Smooth muscle cell (in vitro differentiated cells): ENCODE data around the gene LTN1. TPM values are rescaled to one million over a fixed set of nuclear protein-coding genes. Genes with fewer than 3 reads are reported as not detected.

Experiments
- DNase-seq: peaks from one replicate; lab custom pipeline; 2025; ENCODE audit not compliant: unreplicated experiment; lab: John Stamatoyannopoulos, UW
- H2AFZ ChIP-seq: fragments of 200-600 bp; sonication (generic); 2 replicates; pipeline ENCODE4 v1.6.0; 2016; ENCODE audit warnings: antibody characterized with exemption, low read depth, mild to moderate bottlenecking
- H3F3A ChIP-seq: fragments of 200-600 bp; sonication (generic); 2 replicates; pipeline ENCODE4 v1.6.0; 2017; ENCODE audit warnings: antibody characterized with exemption, low read depth
- H3K27ac ChIP-seq: fragments of 200-600 bp; sonication (generic); 2 replicates; pipeline ENCODE4 v1.5.1; 2016; ENCODE audit warnings: low read depth, mild to moderate bottlenecking
- H3K27me3 ChIP-seq: fragments of 200-600 bp; sonication (generic); 2 replicates; pipeline ENCODE4 v1.6.1; 2016; ENCODE audit warnings: low read depth, mild to moderate bottlenecking
- H3K36me3 ChIP-seq: fragments of 200-600 bp; sonication (generic); 2 replicates; pipeline ENCODE4 v1.5.1; 2016; ENCODE audit warnings: low read depth
- H3K4me1 ChIP-seq: fragments of 200-600 bp; sonication (generic); 2 replicates; pipeline ENCODE4 v1.5.1; 2016; ENCODE audit warnings: low read depth
- H3K4me2 ChIP-seq: fragments of 200-600 bp; sonication (generic); 2 replicates; pipeline ENCODE4 v1.6.0; 2016; ENCODE audit warnings: mild to moderate bottlenecking
- H3K4me3 ChIP-seq: fragments of 200-600 bp; sonication (generic); 2 replicates; pipeline ENCODE4 v1.5.1; 2016; ENCODE audit warnings: mild to moderate bottlenecking
- H3K79me2 ChIP-seq: fragments of 200-600 bp; sonication (generic); 2 replicates; pipeline ENCODE4 v1.6.0; 2016; ENCODE audit warnings: low read depth, mild to moderate bottlenecking
- H3K9ac ChIP-seq: fragments of 200-600 bp; sonication (generic); 2 replicates; pipeline ENCODE4 v1.6.0; 2016; ENCODE audit warnings: low read depth
- H3K9me3 ChIP-seq: fragments of 200-600 bp; sonication (generic); replicated peaks from 2 replicates; pipeline ENCODE4 v1.5.1; 2016; ENCODE audit warnings: low read depth
- H4K20me1 ChIP-seq: fragments of 200-600 bp; sonication (generic); 2 replicates; pipeline ENCODE4 v1.6.0; 2016; ENCODE audit warnings: low read depth
- CTCF ChIP-seq: fragments of 200-600 bp; sonication (generic); IDR thresholded peaks from 2 replicates; pipeline ENCODE4 v1.5.1; 2017; ENCODE audit warnings: borderline replicate concordance, mild to moderate bottlenecking, antibody characterized with exemption; ENCODE audit not compliant: insufficient read depth, poor library complexity, severe bottlenecking
- WGBS: methylation state at CpG from one replicate; pipeline ENCODE4 v1.1.7; 2016; ENCODE audit warnings: low lambda C conversion rate; 5-methylcytosine and 5-hydroxymethylcytosine counted together
- polyA plus RNA-seq: library from polyadenylated mRNA; unstranded; fragments of >200 nt; fragmentation: Nextera tagmentation; extraction: Ambion mirVana; gene quantifications from 2 replicates; pipeline ENCODE4 v1.2.1, GENCODE V29; 2016
- total RNA-seq: library from RNA; depleted of rRNA; stranded (reverse); fragments of >200 nt; gene quantifications from 2 replicates; pipeline ENCODE4 v1.2.3, GENCODE V29; 2014

Gene LTN1
- total and polyA plus RNA-seq, 2 experiments from 2014 or later, result 10.2 to 44.4 TPM

GRCh38 chr21:28979092-28979491, 13.6 kb downstream of the LTN1 start:
- 96% methylated on average over 1 of the region's 1 CpG for WGBS
- no peak overlapping the region for H3K27ac ChIP-seq
- no peak for DNase-seq
- no peak overlapping the region for H3K9ac ChIP-seq
- peaks cover 5% of the 10 kb centered on the region for H3K36me3 ChIP-seq
- peaks cover 6% of the 10 kb centered on the region for H3F3A ChIP-seq
- H3K27me3 ChIP-seq, result no peaks in the 10 kb centered on the region
- H3K79me2 ChIP-seq, result peaks cover 5% of the 10 kb centered on the region
- no peak for TF ChIP-seq CTCF
- H2AFZ ChIP-seq, result no peak overlapping the region
- no peak overlapping the region for H3K4me2 ChIP-seq
- H4K20me1 ChIP-seq, result no peaks in the 10 kb centered on the region
- no peak overlapping the region for H3K4me3 ChIP-seq
- no peaks in the 10 kb centered on the region for H3K4me1 ChIP-seq
- no peaks in the 10 kb centered on the region for H3K9me3 ChIP-seq

- DNase-seq, result no peak
- no peaks in the 10 kb centered on the region for H3K9me3 ChIP-seq
- H3K4me2 ChIP-seq, result peak overlapping the region; percentile 57
- H3K27ac ChIP-seq, result peak overlapping the region; percentile 81
- peaks cover 6% of the 10 kb centered on the region for H3F3A ChIP-seq
- H3K4me1 ChIP-seq, result peaks cover 10% of the 10 kb centered on the region
- H3K4me3 ChIP-seq, result no peak overlapping the region
- no peaks in the 10 kb centered on the region for H3K27me3 ChIP-seq
- H2AFZ ChIP-seq, result no peak overlapping the region
- H3K9ac ChIP-seq, result peak overlapping the region; percentile 66
- H3K36me3 ChIP-seq, result peaks cover 14% of the 10 kb centered on the region
- H4K20me1 ChIP-seq, result no peaks in the 10 kb centered on the region
- TF ChIP-seq CTCF, result no peak
- 74% methylated on average over 3 of the region's 3 CpGs for WGBS
- H3K79me2 ChIP-seq, result peaks cover 12% of the 10 kb centered on the region
Observed at GRCh38 chr21:28975397-28975796, 17.3 kb downstream of the LTN1 start.

- peaks cover 10% of the 10 kb centered on the region for H3K4me1 ChIP-seq
- peak overlapping the region; percentile 66 for H3K9ac ChIP-seq
- H3K4me3 ChIP-seq, result no peak overlapping the region
- H3K9me3 ChIP-seq, result no peaks in the 10 kb centered on the region
- H3K27ac ChIP-seq, result peak overlapping the region; percentile 81
- no peak overlapping the region for H2AFZ ChIP-seq
- no peak for DNase-seq
- H3F3A ChIP-seq, result peaks cover 6% of the 10 kb centered on the region
- TF ChIP-seq CTCF, result no peak
- no peaks in the 10 kb centered on the region for H3K27me3 ChIP-seq
- H3K36me3 ChIP-seq, result peaks cover 14% of the 10 kb centered on the region
- WGBS, result 83% methylated on average over 6 of the region's 6 CpGs
- peak overlapping the region; percentile 57 for H3K4me2 ChIP-seq
- peaks cover 12% of the 10 kb centered on the region for H3K79me2 ChIP-seq
- no peaks in the 10 kb centered on the region for H4K20me1 ChIP-seq
Observed at GRCh38 chr21:28974531-28975227, 18.0 kb downstream of the LTN1 start.

- Histone ChIP-seq H2AFZ (no peak overlapping the region), H4K20me1 (no peaks in the 10 kb centered on the region), H3K4me2 (no peak overlapping the region), H3F3A (peaks cover 6% of the 10 kb centered on the region), H3K9me3 (no peaks in the 10 kb centered on the region), H3K9ac (no peak overlapping the region), H3K4me1 (peaks cover 10% of the 10 kb centered on the region), H3K79me2 (peaks cover 12% of the 10 kb centered on the region), H3K4me3 (no peak overlapping the region), H3K27ac (no peak overlapping the region), H3K27me3 (no peaks in the 10 kb centered on the region), H3K36me3 (peaks cover 28% of the 10 kb centered on the region)
- no peak for DNase-seq
- WGBS, result over 99% methylated on average over 6 of the region's 6 CpGs
- no peak for TF ChIP-seq CTCF
Observed at GRCh38 chr21:28972398-28972797, 20.3 kb downstream of the LTN1 start.
